GM23248 (cell line): ENCODE results near the gene TMSB15B.

Source experiments
- EZH2 ChIP-seq: fragments of 200-600 bp; sonication (generic); IDR thresholded peaks from 2 replicates; pipeline ENCODE4 v1.6.1; 2018; ENCODE audit warnings: antibody characterized with exemption, mild to moderate bottlenecking; ENCODE audit not compliant: insufficient read depth, poor library complexity, severe bottlenecking
- EZH2phosphoT487 ChIP-seq: fragments of 200-600 bp; sonication (generic); IDR thresholded peaks from 2 replicates; pipeline ENCODE4 v1.6.1; 2018; ENCODE audit warnings: antibody characterized with exemption, moderate library complexity, mild to moderate bottlenecking, low read depth; ENCODE audit not compliant: insufficient read depth

GRCh38 chrX:104008831-104009230, 46.4 kb downstream of the TMSB15B start:
- TF ChIP-seq EZH2 (no peak), EZH2phosphoT487 (no peak)
